HFFc6 (cell line): ENCODE data around the gene MYO15B. TPM values are rescaled to one million over a fixed set of nuclear protein-coding genes. Genes with fewer than 3 reads are reported as not detected.
A peak's percentile ranks its signal among the peaks of the same experiment; 100 is the strongest.

ENCODE experiments used
- DNase-seq: peaks from one replicate; pipeline ENCODE4 v3.0.0-alpha.2; 2018
- H3K27ac Mint-ChIP-seq: 2 replicates; pipeline ENCODE4 v1.8.0; 2020; ENCODE audit warnings: mild to moderate bottlenecking, mixed read lengths
- H3K27me3 Mint-ChIP-seq: 2 replicates; pipeline ENCODE4 v1.8.0; 2021; ENCODE audit warnings: mild to moderate bottlenecking, moderate library complexity, mixed read lengths; ENCODE audit not compliant: insufficient read depth
- H3K36me3 Mint-ChIP-seq: 2 replicates; pipeline ENCODE4 v1.8.0; 2021; ENCODE audit warnings: low read depth, mixed read lengths
- H3K4me1 Mint-ChIP-seq: 2 replicates; pipeline ENCODE4 v1.8.0; 2020; ENCODE audit warnings: low read depth, mixed read lengths
- H3K4me3 Mint-ChIP-seq: 2 replicates; pipeline ENCODE4 v1.8.0; 2020; ENCODE audit warnings: mild to moderate bottlenecking, moderate library complexity, mixed read lengths
- H3K9me3 Mint-ChIP-seq: 2 replicates; pipeline ENCODE4 v1.8.0; 2020; ENCODE audit warnings: mild to moderate bottlenecking, mixed read lengths
- total RNA-seq, 6 experiments: library from RNA; stranded (reverse); fragmentation: NEBNext Ultra II Directional; extraction: Animal tissue kit (Norgen Biotek cat#: 25700); gene quantifications; 2 replicates in 1 of 6; 3 replicates in 5 of 6; pipeline ENCODE4 v1.2.3, GENCODE V29; 2021
- TF ChIP-seq, protein P1 (sequence below): fragments of 200-600 bp; sonication (generic); IDR thresholded peaks from 2 replicates; pipeline ENCODE4 v1.5.0; 2021; ENCODE audit warnings: antibody characterized with exemption, mild to moderate bottlenecking

MYO15B gene
- total RNA-seq, 6 experiments from 2014 or later: 0.25 to 0.74 (median 0.41) TPM; not detected in 2

DNA sequence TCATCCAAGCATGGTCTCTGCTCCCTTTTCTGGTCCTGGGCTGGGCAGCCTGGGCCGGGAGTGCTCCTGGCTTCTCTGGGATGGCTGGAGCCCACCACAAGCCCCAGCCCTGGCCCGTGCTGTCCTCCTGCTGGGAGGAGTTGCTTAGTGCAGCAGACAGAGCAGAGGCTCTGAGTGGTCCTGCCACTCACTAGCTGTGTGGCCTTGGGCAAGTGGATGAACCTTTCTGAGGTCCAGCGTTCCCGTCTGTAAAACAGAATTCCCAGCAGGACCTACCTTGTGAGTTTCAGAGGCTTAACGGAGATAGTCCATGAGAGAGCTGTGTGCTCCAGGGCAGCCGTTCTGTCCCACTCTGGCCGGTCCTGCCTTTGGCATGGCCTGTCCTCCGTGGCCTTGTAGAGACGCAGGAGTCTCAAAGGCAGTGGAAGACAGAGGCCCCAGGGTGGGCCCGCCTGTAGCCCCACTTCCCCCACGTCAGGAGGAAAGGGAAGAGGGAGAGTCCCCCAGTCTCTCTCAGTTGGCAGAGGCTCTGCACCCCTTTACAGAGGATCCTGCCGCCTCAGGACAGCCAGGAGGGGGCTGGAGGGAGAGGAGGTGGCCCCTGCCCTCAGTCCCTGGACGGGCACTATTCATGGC, 7.8 kb downstream of the MYO15B start:
- TF ChIP-seq, protein P1, sequence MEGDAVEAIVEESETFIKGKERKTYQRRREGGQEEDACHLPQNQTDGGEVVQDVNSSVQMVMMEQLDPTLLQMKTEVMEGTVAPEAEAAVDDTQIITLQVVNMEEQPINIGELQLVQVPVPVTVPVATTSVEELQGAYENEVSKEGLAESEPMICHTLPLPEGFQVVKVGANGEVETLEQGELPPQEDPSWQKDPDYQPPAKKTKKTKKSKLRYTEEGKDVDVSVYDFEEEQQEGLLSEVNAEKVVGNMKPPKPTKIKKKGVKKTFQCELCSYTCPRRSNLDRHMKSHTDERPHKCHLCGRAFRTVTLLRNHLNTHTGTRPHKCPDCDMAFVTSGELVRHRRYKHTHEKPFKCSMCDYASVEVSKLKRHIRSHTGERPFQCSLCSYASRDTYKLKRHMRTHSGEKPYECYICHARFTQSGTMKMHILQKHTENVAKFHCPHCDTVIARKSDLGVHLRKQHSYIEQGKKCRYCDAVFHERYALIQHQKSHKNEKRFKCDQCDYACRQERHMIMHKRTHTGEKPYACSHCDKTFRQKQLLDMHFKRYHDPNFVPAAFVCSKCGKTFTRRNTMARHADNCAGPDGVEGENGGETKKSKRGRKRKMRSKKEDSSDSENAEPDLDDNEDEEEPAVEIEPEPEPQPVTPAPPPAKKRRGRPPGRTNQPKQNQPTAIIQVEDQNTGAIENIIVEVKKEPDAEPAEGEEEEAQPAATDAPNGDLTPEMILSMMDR: no peak
- Mint-ChIP-seq H3K27me3 (peaks cover 18% of the 10 kb centered on the region), H3K9me3 (no peaks in the 10 kb centered on the region), H3K36me3 (no peaks in the 10 kb centered on the region), H3K4me3 (no peak overlapping the region), H3K4me1 (no peaks in the 10 kb centered on the region), H3K27ac (no peak overlapping the region)
- no peak for DNase-seq

DNA sequence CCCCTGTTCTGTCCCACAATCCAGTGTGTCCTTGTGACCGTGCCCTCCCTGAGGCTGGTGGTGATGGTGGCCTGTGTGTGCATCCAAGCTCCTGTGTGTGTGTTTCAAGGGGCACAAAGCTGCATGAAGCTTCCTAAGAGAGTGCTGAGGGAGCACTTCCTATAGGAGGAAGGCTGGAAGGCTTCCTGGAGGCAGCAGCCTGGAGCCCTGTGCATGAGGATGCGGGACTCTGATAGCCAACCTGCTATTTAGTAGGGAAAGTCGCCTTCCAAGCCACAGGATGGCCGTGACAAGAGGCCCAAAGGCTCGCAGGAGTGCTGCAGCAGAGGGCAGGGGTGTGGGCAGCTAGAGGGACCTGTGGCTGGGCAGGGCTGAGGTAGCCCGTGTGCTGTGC, 8.3 kb downstream of the MYO15B start:
- H3K4me1 Mint-ChIP-seq: no peaks in the 10 kb centered on the region
- no peaks in the 10 kb centered on the region for H3K36me3 Mint-ChIP-seq
- peaks cover 18% of the 10 kb centered on the region for H3K27me3 Mint-ChIP-seq
- DNase-seq: no peak
- TF ChIP-seq, protein P1: no peak
- no peaks in the 10 kb centered on the region for H3K9me3 Mint-ChIP-seq
- no peak overlapping the region for H3K4me3 Mint-ChIP-seq
- H3K27ac Mint-ChIP-seq: no peak overlapping the region

DNA sequence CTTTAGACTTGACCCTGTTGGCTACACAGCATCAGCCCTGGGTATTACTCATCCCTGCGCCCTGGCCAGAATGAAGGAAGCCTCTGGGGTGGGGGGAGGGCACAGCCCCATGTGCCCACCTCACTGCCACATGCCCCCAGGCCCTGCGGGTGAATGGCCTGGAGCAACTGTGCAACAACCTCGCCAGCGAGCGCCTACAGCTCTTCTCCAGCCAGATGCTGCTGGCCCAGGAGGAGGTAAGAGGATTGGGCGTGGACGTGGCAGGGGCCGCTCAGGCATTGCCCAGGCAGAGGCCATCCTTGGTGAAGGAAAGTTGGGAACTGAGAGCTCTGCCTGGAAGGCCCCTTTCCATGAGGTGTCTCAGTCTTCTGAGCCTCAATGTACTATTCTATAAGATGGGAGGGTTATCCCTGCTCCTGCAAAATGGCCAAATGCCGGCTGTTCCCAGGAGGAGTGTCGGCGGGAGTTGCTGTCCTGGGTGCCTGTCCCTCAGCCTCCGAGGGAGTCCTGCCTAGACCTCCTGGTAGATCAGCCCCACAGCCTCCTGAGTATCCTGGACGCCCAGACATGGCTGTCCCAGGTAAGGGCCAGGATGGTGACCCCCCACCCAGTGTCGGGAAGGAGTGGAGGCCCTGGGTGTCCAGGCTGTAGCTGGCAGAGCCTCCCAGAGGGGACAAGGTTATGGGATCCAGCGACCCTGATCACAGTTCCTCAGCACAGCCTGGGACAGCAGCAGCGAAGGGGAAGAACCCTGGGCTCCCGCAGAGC, 8.9 kb downstream of the MYO15B start:
- DNase-seq: no peak
- H3K36me3 Mint-ChIP-seq: no peaks in the 10 kb centered on the region
- H3K27me3 Mint-ChIP-seq: peaks cover 19% of the 10 kb centered on the region
- TF ChIP-seq, protein P1: no peak
- no peak overlapping the region for H3K27ac Mint-ChIP-seq
- no peaks in the 10 kb centered on the region for H3K9me3 Mint-ChIP-seq
- no peak overlapping the region for H3K4me3 Mint-ChIP-seq
- H3K4me1 Mint-ChIP-seq: no peaks in the 10 kb centered on the region

DNA sequence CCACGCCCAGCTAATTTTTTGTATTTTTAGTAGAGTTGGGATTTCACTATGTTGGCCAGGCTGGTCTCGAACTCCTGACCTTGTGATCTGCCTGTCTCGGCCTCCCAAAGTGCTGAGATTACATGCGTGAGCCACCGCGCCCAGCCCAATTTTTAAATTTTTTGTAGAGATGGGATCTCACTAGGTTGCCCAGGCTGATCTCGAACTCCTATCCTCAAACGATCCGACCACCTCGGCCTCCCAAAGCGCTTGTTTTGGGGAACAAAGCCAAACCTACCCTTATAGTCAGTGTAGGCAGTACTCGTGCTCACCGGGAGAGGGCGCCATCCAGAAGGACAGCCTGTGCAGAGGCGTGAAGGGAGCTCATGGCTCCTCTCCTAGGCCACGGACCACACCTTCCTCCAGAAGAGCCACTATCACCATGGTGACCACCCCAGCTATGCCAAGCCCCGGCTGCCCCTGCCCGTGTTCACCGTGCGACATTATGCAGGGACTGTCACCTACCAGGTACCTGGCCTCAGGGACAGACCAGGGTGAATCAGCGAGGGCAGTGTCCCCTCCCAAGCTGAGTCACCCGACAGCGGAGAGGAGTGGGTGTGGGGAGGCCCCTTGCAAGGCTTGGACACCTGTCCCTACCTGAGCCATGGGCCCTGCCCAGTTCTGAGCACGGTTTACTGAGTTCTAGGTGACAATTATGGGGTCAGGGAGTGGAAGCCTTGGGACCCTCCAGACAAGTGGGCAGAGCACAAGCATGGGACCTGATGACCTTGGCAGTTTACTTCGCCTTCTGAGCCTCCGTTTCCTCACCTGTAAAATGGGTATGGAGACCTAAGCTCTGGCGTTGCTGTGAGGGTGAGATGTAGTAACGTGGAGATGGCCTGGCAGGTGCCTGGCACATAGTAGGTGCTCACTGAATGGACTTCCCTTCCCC, 13.7 kb downstream of the MYO15B start:
- peak; percentile 14 for DNase-seq

DNA sequence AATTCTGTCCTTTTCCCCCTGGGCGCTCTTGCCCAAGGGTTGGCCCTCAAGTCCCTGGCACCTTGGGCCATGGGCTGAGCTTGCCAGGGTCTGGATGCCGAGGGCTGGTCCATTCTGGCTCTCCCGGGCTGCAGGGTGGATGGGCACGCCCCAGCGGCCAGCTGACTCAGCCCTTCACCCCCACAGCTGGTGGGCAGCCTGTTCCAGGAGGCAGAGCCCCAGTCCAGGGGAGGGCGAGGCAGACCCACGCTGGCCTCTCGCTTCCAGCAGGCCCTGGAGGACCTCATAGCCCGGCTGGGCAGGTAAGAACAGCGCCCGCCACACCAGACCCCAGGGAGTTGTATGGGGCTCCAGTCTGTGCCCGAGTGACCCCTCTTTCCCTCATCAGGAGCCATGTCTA, 15.0 kb downstream of the MYO15B start:
- Mint-ChIP-seq H3K36me3 (no peaks in the 10 kb centered on the region), H3K27me3 (peaks cover 17% of the 10 kb centered on the region), H3K9me3 (no peaks in the 10 kb centered on the region), H3K4me3 (no peak overlapping the region), H3K27ac (no peak overlapping the region), H3K4me1 (no peaks in the 10 kb centered on the region; the same call in 1 of the 2 replicates)
- TF ChIP-seq, protein P1: no peak
- DNase-seq: no peak

More for the DNA sequence above, 13.7 kb downstream of the MYO15B start:
- Mint-ChIP-seq H3K27ac (no peak overlapping the region), H3K36me3 (no peaks in the 10 kb centered on the region), H3K27me3 (peaks cover 21% of the 10 kb centered on the region), H3K4me1 (no peaks in the 10 kb centered on the region; the same call in 1 of the 2 replicates), H3K9me3 (no peaks in the 10 kb centered on the region), H3K4me3 (no peak overlapping the region)
- TF ChIP-seq, protein P1: peak; percentile 80
